Glomerular visceral epithelial cell (primary cell): ENCODE results near the gene EPYC.

Experiments used
- DNase-seq: peaks from one replicate; pipeline ENCODE4 v3.0.0-alpha.2; 2016; ENCODE audit errors: extremely low spot score

Gene EPYC

GRCh38 chr12:90954921-90955320, 49.9 kb downstream of the EPYC start, which contains the start of gene CCER1:
TSS of gene CCER1 (minus strand) at chr12:90955176. CDS start at chr12:90954742, 434 bp downstream.
- DNase-seq: no peak

DNA sequence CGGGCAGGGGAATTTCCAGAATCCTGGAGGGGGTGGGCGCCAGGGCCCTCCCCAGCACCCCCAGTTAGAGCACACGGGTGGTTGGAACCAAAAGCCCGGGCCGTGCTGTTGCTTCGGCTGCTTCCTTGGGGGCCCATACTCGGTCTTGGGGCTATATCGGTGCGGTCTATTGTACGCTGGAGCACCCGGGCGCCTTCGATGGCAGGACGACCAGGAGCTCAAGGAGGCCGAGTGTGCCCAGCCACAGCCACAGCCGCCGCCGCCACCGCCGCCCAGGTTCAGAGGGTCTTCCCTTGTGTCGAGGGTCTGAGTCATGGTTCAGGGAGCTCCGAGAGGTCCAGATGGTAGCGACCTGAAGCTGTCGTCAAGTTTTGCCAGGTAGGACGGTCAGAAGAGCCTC, 50.3 kb downstream of the EPYC start:
- DNase-seq: no peak

DNA sequence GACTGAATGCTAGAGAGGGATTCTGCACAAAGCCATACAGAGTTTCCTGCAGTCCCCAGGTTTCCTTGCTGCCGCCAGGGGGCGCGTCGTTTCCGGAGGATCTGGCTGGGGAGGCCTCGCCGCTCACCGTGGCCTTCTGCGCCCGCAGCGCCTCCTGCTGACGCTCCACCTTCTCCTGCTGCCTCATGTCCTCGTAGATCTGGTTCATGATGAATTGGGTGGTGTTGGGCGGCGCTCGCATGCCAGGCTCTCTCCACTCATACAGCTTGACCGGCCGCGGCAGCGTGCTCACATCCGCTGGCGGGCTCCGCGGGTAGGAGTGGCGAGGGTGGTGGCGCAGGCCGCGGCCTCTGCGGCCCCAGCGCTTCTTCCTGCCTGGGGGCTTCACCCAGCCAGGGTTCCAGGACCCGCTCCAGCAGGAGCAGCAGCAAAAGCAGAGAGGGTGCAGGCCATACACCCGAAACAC, 50.8 kb downstream of the EPYC start:
- no peak for DNase-seq

GRCh38 chr12:90951432-90952105, 53.2 kb downstream of the EPYC start:
- no peak for DNase-seq

DNA sequence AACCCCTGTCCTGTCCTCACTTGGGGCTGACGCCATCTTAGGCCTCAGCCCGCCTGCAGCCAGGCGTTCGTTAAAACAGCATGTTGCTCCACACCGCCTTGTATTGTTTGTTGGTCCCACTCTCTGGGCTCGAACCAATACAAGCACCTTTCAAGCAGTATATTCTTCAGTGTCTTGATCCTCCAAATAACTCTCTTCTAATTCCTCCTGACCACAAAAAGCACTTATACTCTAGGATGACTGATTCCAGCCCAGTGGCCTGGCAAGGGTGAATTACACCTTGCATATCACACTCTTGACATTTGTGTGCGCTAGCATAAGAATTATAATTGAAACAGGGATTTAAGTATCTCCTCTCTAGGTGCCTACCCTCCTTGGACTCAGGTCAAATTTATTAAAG, 56.9 kb downstream of the EPYC start:
- DNase-seq: no peak

- DNase-seq: peak; percentile 23
These were observed 59.6 kb downstream of the EPYC start for GRCh38 chr12:90945070-90945649.

GRCh38 chr12:90943255-90943654, 61.5 kb downstream of the EPYC start:
- DNase-seq: no peak

- DNase-seq: peak; percentile 61
These were observed 63.8 kb downstream of the EPYC start for GRCh38 chr12:90940872-90941499.

DNA sequence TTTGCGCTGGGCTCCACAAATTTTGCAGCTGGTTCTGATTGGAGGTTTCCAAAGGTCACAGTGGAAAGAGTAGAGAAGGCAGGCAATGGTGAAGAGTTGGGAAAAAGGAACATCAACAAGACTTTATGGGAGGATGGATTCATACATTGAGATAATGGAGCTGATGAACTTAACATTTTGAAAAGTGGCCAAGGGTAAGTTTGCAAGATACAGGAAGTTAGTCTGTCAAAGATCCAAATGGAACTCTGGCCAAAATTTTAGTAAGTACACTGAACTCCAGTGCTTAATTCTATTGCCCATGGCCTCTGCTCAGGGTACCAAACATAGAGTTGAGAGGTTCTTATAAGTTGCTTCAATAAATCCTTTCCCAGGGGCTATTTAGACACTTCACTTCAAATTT, 65.4 kb downstream of the EPYC start:
- DNase-seq: no peak

DNA sequence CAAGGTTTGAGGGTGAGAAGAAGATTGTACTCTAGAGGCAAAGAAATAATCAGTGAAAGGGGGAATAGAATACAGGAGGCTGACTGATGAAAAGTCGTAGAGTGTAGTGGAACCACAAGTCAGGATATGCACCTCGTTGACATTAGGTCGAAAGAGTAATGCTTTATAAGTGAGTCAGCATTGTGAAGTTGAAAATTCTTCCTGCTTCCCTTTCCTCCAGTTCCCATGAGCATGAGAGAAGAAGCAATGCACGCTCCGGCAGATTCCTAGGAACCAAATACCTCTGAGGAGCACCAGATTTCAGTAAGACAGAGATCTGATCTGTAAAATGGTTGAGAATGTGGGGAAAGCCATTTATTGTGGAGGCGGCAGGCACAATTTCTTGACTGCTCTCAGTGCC, 66.3 kb downstream of the EPYC start:
- DNase-seq: peak; percentile 64

DNA sequence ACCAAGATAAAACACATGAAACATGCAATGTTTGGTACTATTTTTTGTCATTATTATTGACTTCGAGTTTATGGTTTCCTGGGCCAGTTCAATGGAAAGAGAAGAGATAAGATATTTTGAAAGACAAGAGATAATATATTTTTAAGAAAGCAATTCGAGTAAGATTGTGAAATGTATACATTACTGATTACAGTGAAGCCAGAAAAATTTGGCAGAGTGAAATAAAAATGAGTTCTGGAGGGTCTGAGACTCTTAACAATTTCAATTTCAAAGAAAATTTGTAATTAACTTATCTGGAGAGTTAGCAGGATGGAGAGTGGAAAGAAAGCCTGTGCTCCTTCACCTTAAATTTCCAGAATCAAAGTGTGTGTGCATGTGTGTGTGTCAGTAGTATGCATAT, 67.1 kb downstream of the EPYC start:
- DNase-seq: no peak

DNA sequence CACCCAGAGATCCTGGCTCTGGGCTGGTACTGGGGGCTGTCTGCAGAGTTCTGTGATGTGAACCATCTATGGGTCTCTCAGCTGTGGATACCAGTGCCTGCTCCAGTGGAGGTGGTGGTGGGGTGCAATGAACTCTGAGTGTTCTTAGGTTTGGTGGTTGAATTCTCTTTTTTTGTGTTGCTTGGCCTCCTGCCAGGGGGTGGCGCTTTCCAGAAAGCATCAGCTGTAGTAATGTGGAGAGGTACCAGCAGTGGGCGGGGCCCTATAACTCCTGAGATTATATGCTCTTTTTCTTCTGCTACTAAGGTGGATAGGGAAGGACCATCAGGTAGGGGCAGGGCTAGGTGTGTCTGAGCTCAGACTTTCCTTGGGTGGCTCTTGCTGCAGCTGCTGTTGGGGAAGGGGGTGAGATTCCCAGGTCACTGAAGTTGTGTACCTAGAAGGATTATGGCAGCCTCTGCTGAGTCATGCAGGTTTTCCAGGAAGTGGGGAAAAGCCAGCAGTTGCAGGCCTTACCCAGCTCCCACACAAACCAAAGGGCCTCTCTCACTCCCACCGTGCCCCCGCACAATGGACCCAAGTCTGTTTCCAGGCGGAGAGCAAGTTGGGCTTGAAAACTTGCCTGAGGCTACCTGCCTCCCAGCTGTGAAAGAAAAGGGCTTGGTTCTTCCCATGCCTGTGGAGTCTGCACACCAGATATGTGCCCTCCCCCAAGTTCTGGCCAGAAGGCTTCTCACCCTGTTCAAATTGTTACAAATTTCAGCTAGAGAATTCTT, 68.4 kb downstream of the EPYC start:
- DNase-seq: no peak

DNA sequence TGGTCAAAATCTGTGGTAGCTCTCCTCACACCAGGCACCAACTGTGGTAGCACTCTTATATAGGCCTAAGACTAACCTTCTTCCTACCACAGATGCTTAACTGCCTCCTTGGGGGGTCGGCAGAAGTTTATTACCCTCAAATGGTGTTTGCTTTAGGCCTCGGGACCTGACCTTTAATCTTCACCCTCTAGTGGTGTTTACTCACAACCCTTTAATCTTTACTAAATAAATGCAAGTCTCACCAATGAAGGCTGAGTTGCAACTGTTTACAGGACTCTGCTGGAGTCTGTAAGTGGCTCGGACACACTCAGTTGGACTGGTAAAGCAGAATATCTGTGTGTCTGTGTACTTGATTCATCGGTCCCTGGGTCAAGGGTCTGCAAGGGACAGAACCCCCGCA, 79.2 kb downstream of the EPYC start:
- DNase-seq: no peak

DNA sequence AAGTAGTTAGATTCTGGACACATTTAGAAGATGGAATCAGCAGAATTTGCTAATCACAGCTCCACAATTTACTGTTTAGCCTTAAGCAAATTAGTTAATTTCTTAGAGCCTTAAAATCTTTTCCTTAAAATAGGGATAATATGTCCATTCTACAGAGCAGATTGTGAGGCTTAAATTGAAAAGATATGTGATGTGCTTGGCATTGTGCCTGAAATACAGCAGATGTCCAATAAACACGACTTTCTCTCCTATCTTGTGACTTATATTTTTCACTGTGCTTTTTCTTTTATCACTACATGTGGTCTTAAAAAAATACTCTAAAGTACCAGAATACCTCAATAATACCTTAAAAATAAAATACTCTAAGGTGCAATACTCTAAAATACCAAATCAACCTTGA, 80.4 kb downstream of the EPYC start:
- DNase-seq: no peak

GRCh38 chr12:90922145-90922627, 82.6 kb downstream of the EPYC start:
- no peak for DNase-seq

- DNase-seq: no peak
These were observed 83.2 kb downstream of the EPYC start for GRCh38 chr12:90921536-90921935.

DNA sequence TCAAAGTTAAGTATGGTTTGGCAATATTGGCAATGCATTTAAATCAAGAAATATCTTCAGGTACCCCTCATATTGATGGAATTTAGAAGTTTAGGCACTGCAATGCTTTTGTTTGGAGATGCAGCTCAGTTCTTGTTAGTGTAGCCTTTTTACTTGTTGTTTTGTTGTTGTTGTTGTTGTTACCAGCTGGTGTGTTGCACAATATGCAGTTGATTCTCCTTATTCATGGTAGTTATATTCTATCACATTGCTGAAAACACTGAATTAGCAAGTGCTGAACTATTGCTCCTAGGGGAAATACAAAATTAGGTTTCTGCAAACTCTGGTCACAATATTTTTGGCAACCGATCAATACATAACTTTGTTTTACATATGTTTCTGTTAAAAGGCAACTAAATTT, 84.5 kb downstream of the EPYC start:
- no peak for DNase-seq

DNA sequence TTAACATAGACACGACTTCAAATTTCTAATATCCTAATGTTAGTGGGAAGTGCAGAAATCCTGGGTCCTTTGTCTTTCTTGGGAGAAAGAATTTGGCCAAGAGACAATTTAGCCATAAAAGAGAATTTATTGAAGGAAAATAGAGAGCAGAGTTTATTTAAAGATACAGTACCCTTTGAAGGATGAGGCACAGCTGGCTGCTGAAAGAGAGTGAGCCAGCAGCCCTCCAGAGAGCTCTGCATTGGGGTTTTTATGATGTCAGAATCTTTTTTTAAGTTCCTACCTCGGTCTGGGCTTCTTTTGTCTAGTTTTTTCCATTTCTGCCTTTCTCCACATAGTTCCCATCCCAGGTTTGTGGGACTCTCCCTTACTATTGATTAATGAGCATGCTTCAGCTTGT, 87.3 kb downstream of the EPYC start:
- DNase-seq: no peak

DNA sequence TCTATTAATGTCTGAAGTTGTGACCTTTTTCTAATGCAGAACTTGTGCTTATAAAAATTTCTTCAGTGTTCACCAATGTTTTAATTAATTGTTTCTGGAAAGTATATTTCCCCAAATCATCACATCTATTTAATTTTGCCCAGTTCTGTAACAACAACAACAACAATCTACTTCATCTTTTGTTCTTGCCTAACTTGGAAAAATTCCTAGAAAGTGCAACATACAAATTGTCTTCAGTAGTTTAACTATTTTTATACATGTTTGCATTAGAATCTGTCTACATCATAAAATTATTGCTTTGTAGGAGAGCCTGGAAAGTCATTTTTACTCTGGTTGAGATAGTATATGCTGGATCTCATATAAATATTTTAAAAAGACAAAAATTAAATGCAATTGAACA, 88.3 kb downstream of the EPYC start:
- no peak for DNase-seq

GRCh38 chr12:90915353-90915752, 89.4 kb downstream of the EPYC start:
- no peak for DNase-seq
